Right atrium auricular region (tissue), 2 donors: ENCODE results near the gene ABCA7. TPM values are rescaled to one million over a fixed set of nuclear protein-coding genes. Genes with fewer than 3 reads are reported as not detected.

ENCODE experiments used
- DNase-seq: peaks from one replicate; pipeline ENCODE4 v3.0.0-alpha.2; 2019; ENCODE audit warnings: low spot score
- H3K27ac ChIP-seq, 2 donors: fragments of 200-600 bp; sonication (generic); 1 replicate in 1 of 2; 2 replicates in 1 of 2; pipeline ENCODE4 v1.5.1; 2016 to 2019
- H3K27me3 ChIP-seq, 2 donors: fragments of 200-600 bp; sonication (generic); one replicate each; pipeline versions ENCODE4 v1.5.1 to v1.6.0; 2017 to 2019
- H3K36me3 ChIP-seq: fragments of 200-600 bp; sonication (generic); one replicate; pipeline ENCODE4 v1.5.1; 2016
- H3K4me1 ChIP-seq, 2 donors: fragments of 200-600 bp; sonication (generic); one replicate each; pipeline versions ENCODE4 v1.5.1 to v1.6.0; 2017 to 2019
- H3K4me3 ChIP-seq, 2 donors: fragments of 200-600 bp; sonication (generic); 1 replicate in 1 of 2; 2 replicates in 1 of 2; pipeline ENCODE4 v1.5.1; 2017 to 2019; ENCODE audit warnings: mild to moderate bottlenecking in 1 of 2, moderate library complexity in 1 of 2
- H3K9me3 ChIP-seq, 2 donors: fragments of 200-600 bp; sonication (generic); one replicate each; pipeline ENCODE4 v1.5.1; 2019
- total RNA-seq, 2 donors: library from RNA; depleted of rRNA; stranded (reverse); fragments of >200 nt; gene quantifications; one replicate each; pipeline ENCODE4 v1.1.0, GENCODE V29; 2016
- TF ChIP-seq, protein P1 (sequence below), 2 donors: fragments of 200-600 bp; sonication (generic); IDR thresholded peaks; one replicate each; pipeline ENCODE4 v1.5.1; 2019; ENCODE audit warnings: antibody characterized with exemption in 2 of 2

Gene ABCA7
- total RNA-seq, 2 donors from 2014 or later = 4.8 to 5.9 TPM

DNA sequence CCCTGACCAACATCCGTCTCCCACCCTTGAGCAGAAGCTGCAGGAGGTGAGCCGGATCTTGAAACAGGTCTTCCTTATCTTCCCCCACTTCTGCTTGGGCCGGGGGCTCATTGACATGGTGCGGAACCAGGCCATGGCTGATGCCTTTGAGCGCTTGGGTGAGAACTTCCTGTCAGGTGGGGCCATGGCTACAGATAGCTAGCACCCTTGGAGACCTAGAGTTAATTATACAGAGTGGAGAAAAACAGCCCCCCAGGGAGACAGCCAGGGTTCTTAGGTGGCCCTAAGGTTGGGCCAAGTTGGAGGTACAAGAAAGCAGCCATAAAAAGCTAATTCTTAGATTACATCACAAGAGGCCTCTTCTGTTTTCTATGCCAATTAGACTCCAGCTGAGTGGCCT, 18.2 kb downstream of the ABCA7 start:
- peaks cover 20 to 48% of the 10 kb centered on the region in 2 donors for H3K9me3 ChIP-seq
- H3K27me3 ChIP-seq = no peaks in the 10 kb centered on the region
- H3K4me1 ChIP-seq = no peaks in the 10 kb centered on the region
- no peak overlapping the region for H3K27ac ChIP-seq
- no peak for DNase-seq
- H3K4me3 ChIP-seq = no peak overlapping the region
- TF ChIP-seq, protein P1, sequence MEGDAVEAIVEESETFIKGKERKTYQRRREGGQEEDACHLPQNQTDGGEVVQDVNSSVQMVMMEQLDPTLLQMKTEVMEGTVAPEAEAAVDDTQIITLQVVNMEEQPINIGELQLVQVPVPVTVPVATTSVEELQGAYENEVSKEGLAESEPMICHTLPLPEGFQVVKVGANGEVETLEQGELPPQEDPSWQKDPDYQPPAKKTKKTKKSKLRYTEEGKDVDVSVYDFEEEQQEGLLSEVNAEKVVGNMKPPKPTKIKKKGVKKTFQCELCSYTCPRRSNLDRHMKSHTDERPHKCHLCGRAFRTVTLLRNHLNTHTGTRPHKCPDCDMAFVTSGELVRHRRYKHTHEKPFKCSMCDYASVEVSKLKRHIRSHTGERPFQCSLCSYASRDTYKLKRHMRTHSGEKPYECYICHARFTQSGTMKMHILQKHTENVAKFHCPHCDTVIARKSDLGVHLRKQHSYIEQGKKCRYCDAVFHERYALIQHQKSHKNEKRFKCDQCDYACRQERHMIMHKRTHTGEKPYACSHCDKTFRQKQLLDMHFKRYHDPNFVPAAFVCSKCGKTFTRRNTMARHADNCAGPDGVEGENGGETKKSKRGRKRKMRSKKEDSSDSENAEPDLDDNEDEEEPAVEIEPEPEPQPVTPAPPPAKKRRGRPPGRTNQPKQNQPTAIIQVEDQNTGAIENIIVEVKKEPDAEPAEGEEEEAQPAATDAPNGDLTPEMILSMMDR (IDR thresholded peaks at IDR 0.05) = no peak
- no peaks in the 10 kb centered on the region for H3K36me3 ChIP-seq

DNA sequence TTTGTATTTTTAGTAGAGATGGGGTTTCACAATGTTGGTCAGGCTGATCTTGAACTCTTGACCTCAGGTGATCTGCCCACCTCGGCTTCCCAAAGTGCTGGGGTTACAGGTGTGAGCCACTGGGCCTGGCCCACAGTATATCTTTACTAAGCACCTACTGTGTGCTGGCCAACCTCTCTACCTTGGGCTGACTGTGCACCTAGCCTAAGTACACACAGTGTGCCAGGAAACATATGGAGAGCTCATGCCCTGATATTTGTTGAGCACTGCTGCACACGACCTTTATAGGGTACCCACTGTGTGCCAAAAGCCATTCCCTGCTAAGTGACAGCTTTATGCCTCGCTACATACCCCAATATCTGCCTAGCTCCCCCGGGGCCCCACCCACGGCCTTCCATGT, 20.8 kb downstream of the ABCA7 start:
- peaks cover 0 to 1% of the 10 kb centered on the region in 2 donors for H3K27me3 ChIP-seq
- no peak for DNase-seq
- H3K4me1 ChIP-seq = peaks cover 0 to 12% of the 10 kb centered on the region in 2 donors
- peaks cover 20 to 44% of the 10 kb centered on the region in 2 donors for H3K9me3 ChIP-seq
- no peak overlapping the region for H3K4me3 ChIP-seq
- no peak overlapping the region for H3K27ac ChIP-seq
- H3K36me3 ChIP-seq = no peaks in the 10 kb centered on the region
- TF ChIP-seq, protein P1 (IDR thresholded peaks at IDR 0.05) = no peak

DNA sequence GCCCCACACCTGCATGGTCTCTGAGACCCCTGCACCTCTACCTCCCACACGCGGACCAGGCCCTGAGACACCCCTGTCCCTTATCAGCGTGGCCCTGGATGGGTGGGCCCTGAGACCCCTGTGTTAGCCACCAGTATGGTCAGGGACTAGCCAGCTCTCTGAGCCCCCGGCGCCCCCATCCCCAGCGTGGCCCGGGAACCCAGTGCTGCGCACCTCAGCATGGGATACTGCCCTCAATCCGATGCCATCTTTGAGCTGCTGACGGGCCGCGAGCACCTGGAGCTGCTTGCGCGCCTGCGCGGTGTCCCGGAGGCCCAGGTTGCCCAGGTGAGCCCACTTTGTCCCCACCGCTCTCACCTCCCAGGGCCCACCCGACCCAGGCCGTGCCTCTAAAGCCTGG, 22.1 kb downstream of the ABCA7 start:
- H3K9me3 ChIP-seq = peaks cover 12 to 32% of the 10 kb centered on the region in 2 donors
- DNase-seq = no peak

DNA sequence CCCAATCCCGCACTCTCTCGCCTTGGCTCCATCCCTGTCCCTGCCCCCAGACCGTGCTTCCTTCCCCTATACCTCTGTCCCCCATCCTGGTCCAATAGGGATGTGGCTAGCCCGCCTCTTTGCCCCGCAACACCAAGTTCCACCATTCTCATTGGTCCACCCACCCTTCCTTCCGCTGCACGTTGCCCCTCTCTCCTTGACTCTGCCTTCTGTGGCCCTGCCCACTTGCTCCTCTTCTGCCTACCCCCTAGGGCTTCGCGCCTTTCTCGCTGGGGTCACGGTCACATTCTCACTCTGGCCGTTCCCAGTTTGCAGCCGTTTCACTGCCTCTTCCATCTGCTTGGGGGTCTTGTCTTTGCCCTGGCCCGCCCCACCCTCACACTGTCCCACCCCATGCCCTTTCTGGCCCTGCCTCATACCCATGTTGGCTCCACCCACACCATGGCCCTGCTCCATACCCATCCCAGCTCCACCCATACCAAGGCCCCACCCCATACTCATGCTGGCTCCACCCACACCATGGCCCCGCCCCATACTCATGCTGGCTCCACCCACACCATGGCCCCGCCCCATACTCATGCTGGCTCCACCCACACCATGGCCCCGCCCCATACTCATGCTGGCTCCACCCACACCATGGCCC, 22.6 kb downstream of the ABCA7 start:
- H3K4me1 ChIP-seq = peaks cover 0 to 29% of the 10 kb centered on the region in 2 donors
- H3K4me3 ChIP-seq = no peak overlapping the region
- TF ChIP-seq, protein P1 (IDR thresholded peaks at IDR 0.05) = no peak
- peaks cover 7 to 27% of the 10 kb centered on the region in 2 donors for H3K9me3 ChIP-seq
- peaks cover 5 to 17% of the 10 kb centered on the region in 2 donors for H3K27me3 ChIP-seq
- no peaks in the 10 kb centered on the region for H3K36me3 ChIP-seq
- DNase-seq = no peak
- no peak overlapping the region for H3K27ac ChIP-seq

More for the DNA sequence above, 22.1 kb downstream of the ABCA7 start:
- H3K4me3 ChIP-seq = no peak overlapping the region
- H3K36me3 ChIP-seq = no peaks in the 10 kb centered on the region
- H3K4me1 ChIP-seq = peaks cover 0 to 23% of the 10 kb centered on the region in 2 donors
- TF ChIP-seq, protein P1 (IDR thresholded peaks at IDR 0.05) = no peak
- peaks cover 0 to 12% of the 10 kb centered on the region in 2 donors for H3K27me3 ChIP-seq
- no peak overlapping the region for H3K27ac ChIP-seq

DNA sequence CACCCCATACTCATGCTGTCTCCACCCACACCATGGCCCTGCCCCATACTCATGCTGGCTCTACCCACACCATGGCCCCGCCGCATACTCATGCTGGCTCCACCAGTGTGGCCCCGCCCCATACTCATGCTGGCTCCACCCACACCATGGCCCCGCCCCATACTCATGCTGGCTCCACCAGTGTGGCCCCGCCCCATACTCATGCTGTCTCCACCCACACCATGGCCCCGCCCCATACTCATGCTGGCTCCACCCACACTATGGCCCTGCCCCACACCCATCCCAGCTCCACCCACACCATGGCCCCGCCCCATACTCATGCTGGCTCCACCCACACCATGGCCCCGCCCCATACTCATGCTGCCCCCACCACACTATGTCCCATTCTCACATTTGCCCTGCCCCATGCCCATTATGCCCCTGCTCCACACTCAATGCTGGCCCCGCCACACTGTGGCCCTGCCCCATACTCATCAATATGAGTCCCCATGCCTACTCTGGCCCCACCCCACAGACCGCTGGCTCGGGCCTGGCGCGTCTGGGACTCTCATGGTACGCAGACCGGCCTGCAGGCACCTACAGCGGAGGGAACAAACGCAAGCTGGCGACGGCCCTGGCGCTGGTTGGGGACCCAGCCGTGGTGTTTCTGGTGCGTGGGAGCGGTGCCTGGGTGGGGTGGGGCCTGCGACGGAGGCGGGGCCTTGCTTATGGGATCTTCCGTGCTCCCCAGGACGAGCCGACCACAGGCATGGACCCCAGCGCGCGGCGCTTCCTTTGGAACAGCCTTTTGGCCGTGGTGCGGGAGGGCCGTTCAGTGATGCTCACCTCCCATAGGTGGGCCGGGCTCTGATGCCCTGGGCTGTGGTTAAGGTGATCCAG, 23.4 kb downstream of the ABCA7 start:
- TF ChIP-seq, protein P1 (IDR thresholded peaks at IDR 0.05) = no peak
- Histone ChIP-seq H3K4me3 (no peak overlapping the region), H3K4me1 (peaks cover 0 to 30% of the 10 kb centered on the region in 2 donors), H3K9me3 (peaks cover 0 to 20% of the 10 kb centered on the region in 2 donors), H3K27ac (no peak overlapping the region), H3K27me3 (peaks cover 7 to 17% of the 10 kb centered on the region in 2 donors), H3K36me3 (no peaks in the 10 kb centered on the region)
- DNase-seq = no peak
